Neural cell (in vitro differentiated cells): ENCODE measurements around the gene TTC1. TPM values are rescaled to one million over a fixed set of nuclear protein-coding genes. Genes with fewer than 3 reads are reported as not detected.

Experiments
- H2AFZ ChIP-seq: fragments of 200-600, 300-800 bp; sonication (generic), shearing (Covaris generic); 2 replicates; pipeline ENCODE4 v1.6.0; 2014; ENCODE audit warnings: low read depth, mild to moderate bottlenecking, antibody characterized with exemption, low read length, moderate library complexity
- H3F3A ChIP-seq: fragments of 200-600 bp; shearing (Covaris generic); 2 replicates; pipeline ENCODE4 v1.6.1; 2016; ENCODE audit warnings: mild to moderate bottlenecking, moderate library complexity, mixed read lengths, antibody characterized with exemption, low read length; ENCODE audit not compliant: insufficient read depth, poor library complexity, severe bottlenecking
- H3K27ac ChIP-seq: fragments of 200-600, 300-800 bp; sonication (generic), shearing (Covaris generic); 2 replicates; pipeline ENCODE4 v1.5.1; 2014; ENCODE audit warnings: mild to moderate bottlenecking, low read length, moderate library complexity
- H3K27me3 ChIP-seq: fragments of 300-800, 200-600 bp; sonication (generic), shearing (Covaris generic); 2 replicates; pipeline ENCODE4 v1.6.0; 2014; ENCODE audit warnings: mild to moderate bottlenecking, low read depth, low read length, moderate library complexity; ENCODE audit not compliant: insufficient read depth
- H3K36me3 ChIP-seq: fragments of 300-800, 200-600 bp; sonication (generic), shearing (Covaris generic); 2 replicates; pipeline ENCODE4 v1.5.1; 2014; ENCODE audit warnings: mild to moderate bottlenecking, antibody characterized with exemption, low read length, moderate library complexity; ENCODE audit not compliant: insufficient read depth
- H3K4me2 ChIP-seq: fragments of 300-800, 200-600 bp; sonication (generic), shearing (Covaris generic); 2 replicates; pipeline ENCODE4 v1.6.0; 2014; ENCODE audit warnings: mild to moderate bottlenecking, low read length
- H3K4me3 ChIP-seq: fragments of 300-800, 200-600 bp; sonication (generic), shearing (Covaris generic); 2 replicates; pipeline ENCODE4 v1.5.1; 2014; ENCODE audit warnings: mild to moderate bottlenecking, low read length, moderate library complexity
- H3K79me2 ChIP-seq: fragments of 200-600 bp; shearing (Covaris generic); replicated peaks from 2 replicates; pipeline ENCODE4 v1.6.0; 2014; ENCODE audit warnings: mild to moderate bottlenecking, low read length, moderate library complexity; ENCODE audit not compliant: insufficient read depth
- H3K9ac ChIP-seq: fragments of 300-800, 200-600 bp; sonication (generic), shearing (Covaris generic); 2 replicates; pipeline ENCODE4 v1.6.1; 2016; ENCODE audit warnings: mild to moderate bottlenecking, low read length, mixed read lengths
- H3K9me2 ChIP-seq: fragments of 200-600 bp; shearing (Covaris generic); 2 replicates; pipeline ENCODE4 v1.6.1; 2016; ENCODE audit warnings: mild to moderate bottlenecking, low read length, mixed read lengths; ENCODE audit not compliant: insufficient read depth
- H3K9me3 ChIP-seq: fragments of 200-600, 300-800 bp; sonication (generic), shearing (Covaris generic); 2 replicates; pipeline ENCODE4 v1.6.1; 2016; ENCODE audit warnings: mild to moderate bottlenecking, mixed run types, low read length, moderate library complexity, mixed read lengths
- H4K20me1 ChIP-seq: fragments of 200-600 bp; shearing (Covaris generic); 2 replicates; pipeline ENCODE4 v1.6.1; 2016; ENCODE audit warnings: mild to moderate bottlenecking, mixed run types; ENCODE audit not compliant: insufficient read depth
- EP300 ChIP-seq: fragments of 450-650 bp; conservative IDR thresholded peaks from 2 replicates; pipeline ENCODE4 v1.6.1; 2014; ENCODE audit warnings: antibody characterized with exemption, mild to moderate bottlenecking, moderate library complexity; ENCODE audit not compliant: poor library complexity, severe bottlenecking
- EZH2 ChIP-seq: fragments of 200-600, 300-800 bp; shearing (Covaris generic), sonication (generic); IDR thresholded peaks from 2 replicates; pipeline ENCODE4 v1.6.1; 2014; ENCODE audit warnings: antibody characterized with exemption, low read length, borderline replicate concordance, mild to moderate bottlenecking; ENCODE audit not compliant: insufficient read depth, poor library complexity, severe bottlenecking
- MXI1 ChIP-seq: fragments of 450-650 bp; conservative IDR thresholded peaks from 2 replicates; pipeline ENCODE4 v1.6.1; 2014; ENCODE audit warnings: antibody characterized with exemption, mild to moderate bottlenecking; ENCODE audit not compliant: poor library complexity, severe bottlenecking
- POLR2AphosphoS5 ChIP-seq: IDR thresholded peaks from 2 replicates; pipeline ENCODE4 v1.6.1; 2012
- RAD21 ChIP-seq: fragments of 450-650 bp; conservative IDR thresholded peaks from 2 replicates; pipeline ENCODE4 v1.6.1; 2014; ENCODE audit warnings: antibody characterized with exemption, mild to moderate bottlenecking, moderate library complexity
- REST ChIP-seq: IDR thresholded peaks from 2 replicates; pipeline ENCODE4 v1.6.1; 2012; ENCODE audit warnings: borderline replicate concordance
- SMC3 ChIP-seq: fragments of 450-650 bp; conservative IDR thresholded peaks from 2 replicates; pipeline ENCODE4 v1.6.1; 2014; ENCODE audit warnings: antibody characterized with exemption, mild to moderate bottlenecking, moderate library complexity; ENCODE audit not compliant: poor library complexity
- TAF1 ChIP-seq: IDR thresholded peaks from 2 replicates; pipeline ENCODE4 v1.6.1; 2012; ENCODE audit warnings: low read depth
- polyA plus RNA-seq: library from polyadenylated mRNA; depleted of rRNA; stranded (reverse); fragments of >200 nt; gene quantifications from 2 replicates; pipeline ENCODE4 v1.2.3, GENCODE V29; 2014
- TF ChIP-seq, protein P1 (sequence below): fragments of 450-650 bp; IDR thresholded peaks from 2 replicates; pipeline ENCODE4 v1.5.1; 2014; ENCODE audit warnings: antibody characterized with exemption, mild to moderate bottlenecking, moderate library complexity; ENCODE audit not compliant: poor library complexity, severe bottlenecking

Gene TTC1
- polyA plus RNA-seq, 1 donor from 2014 or later: 74.0 TPM

DNA sequence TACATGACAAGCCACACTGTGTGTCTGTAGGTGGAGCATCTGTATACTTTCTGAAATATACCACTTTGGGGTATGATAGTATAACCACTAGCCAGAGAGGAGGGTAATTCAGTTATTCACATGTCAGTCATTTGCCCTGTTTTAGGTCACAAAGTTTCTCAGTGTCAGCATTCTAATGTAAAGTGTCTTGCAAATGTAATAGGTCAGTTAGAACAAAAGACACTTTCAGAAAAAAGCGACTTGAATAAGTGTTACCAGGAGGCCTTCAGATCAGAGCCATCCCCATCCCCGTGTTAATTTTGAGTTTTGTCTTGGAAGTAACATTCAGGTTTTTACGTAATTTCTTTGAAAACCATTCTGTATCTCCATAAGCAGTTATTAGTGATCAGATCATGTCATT is 33.7 kb downstream of the TTC1 start:
- Histone ChIP-seq H3K9ac (no peak overlapping the region), H3K4me2 (no peak overlapping the region), H3K4me3 (no peak overlapping the region), H3K79me2 (no peaks in the 10 kb centered on the region), H3K27ac (no peak overlapping the region), H3K27me3 (no peaks in the 10 kb centered on the region), H3K9me2 (no peaks in the 10 kb centered on the region), H4K20me1 (no peaks in the 10 kb centered on the region), H3K9me3 (no peaks in the 10 kb centered on the region), H3K36me3 (no peaks in the 10 kb centered on the region), H2AFZ (no peak overlapping the region), H3F3A (no peaks in the 10 kb centered on the region)
- TF ChIP-seq EZH2 (no peak), POLR2AphosphoS5 (no peak), MXI1 (no peak), RAD21 (no peak), REST (no peak), EP300 (no peak), SMC3 (no peak), TAF1 (no peak)
- TF ChIP-seq, protein P1, sequence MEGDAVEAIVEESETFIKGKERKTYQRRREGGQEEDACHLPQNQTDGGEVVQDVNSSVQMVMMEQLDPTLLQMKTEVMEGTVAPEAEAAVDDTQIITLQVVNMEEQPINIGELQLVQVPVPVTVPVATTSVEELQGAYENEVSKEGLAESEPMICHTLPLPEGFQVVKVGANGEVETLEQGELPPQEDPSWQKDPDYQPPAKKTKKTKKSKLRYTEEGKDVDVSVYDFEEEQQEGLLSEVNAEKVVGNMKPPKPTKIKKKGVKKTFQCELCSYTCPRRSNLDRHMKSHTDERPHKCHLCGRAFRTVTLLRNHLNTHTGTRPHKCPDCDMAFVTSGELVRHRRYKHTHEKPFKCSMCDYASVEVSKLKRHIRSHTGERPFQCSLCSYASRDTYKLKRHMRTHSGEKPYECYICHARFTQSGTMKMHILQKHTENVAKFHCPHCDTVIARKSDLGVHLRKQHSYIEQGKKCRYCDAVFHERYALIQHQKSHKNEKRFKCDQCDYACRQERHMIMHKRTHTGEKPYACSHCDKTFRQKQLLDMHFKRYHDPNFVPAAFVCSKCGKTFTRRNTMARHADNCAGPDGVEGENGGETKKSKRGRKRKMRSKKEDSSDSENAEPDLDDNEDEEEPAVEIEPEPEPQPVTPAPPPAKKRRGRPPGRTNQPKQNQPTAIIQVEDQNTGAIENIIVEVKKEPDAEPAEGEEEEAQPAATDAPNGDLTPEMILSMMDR: no peak

DNA sequence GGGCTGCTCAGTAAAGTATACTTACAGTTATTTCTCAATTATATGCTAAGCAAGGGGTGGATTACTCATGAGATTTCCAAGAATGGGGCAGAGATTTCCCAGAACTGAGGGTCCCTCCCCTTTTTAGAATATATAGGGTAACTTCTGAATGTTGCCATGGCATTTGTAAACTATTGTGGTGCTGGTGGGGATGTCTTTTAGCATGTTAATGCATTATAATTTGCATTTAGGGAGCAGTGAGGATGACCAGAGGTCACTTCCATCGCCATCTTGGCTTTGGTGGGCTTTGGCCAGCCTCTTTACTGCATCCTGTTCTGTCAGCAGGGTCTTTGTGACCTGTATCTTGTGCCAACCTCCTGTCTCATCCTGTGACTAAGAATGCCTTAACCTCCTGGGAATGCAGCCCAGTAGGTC is 35.5 kb downstream of the TTC1 start:
- Histone ChIP-seq H3K79me2 (no peaks in the 10 kb centered on the region), H2AFZ (no peak overlapping the region), H3K4me2 (no peak overlapping the region), H3K4me3 (no peak overlapping the region), H4K20me1 (no peaks in the 10 kb centered on the region), H3K27ac (no peak overlapping the region), H3K9me3 (no peaks in the 10 kb centered on the region), H3K36me3 (no peaks in the 10 kb centered on the region), H3K27me3 (no peaks in the 10 kb centered on the region), H3K9me2 (no peaks in the 10 kb centered on the region), H3K9ac (no peak overlapping the region), H3F3A (no peaks in the 10 kb centered on the region)
- TF ChIP-seq MXI1: no peak

DNA sequence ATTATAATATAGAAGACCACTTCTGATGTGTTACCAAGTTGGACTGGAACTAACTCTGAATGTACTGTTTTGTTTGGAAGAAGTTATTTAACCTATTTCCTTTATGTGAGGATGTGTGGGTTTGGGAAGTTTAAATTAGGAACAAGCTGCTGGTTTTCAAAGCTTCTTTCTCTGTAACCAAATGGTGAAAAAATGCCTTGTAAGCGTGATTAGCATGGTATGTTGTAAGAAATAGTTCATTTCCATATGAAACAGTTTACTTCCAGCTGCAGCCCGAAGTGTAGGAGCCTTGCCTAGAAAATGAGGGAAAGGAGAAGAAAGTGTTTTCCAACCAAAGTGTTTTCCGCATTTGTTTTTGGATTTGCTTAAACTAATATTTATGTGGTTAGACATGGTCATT is 36.0 kb downstream of the TTC1 start:
- Histone ChIP-seq H3K9me3 (no peaks in the 10 kb centered on the region), H2AFZ (no peak overlapping the region), H3K4me2 (no peak overlapping the region), H3K4me3 (no peak overlapping the region), H4K20me1 (no peaks in the 10 kb centered on the region), H3K36me3 (no peaks in the 10 kb centered on the region), H3K79me2 (no peaks in the 10 kb centered on the region), H3K27me3 (no peaks in the 10 kb centered on the region), H3K9me2 (no peaks in the 10 kb centered on the region), H3K9ac (no peak overlapping the region), H3K27ac (no peak overlapping the region), H3F3A (no peaks in the 10 kb centered on the region)
- TF ChIP-seq, protein P1: no peak
- TF ChIP-seq TAF1 (no peak), SMC3 (no peak)
